Memory B cell (primary cell): ENCODE measurements around the gene ERC1.

Experiments
- ATAC-seq: fragments of 150-1000 bp; cut with Tn5 transposase; 2 replicates; pipeline ENCODE4 v1.10.0; 2021; ENCODE audit warnings: low read depth, mild to moderate bottlenecking, moderate library complexity
- DNase-seq, 2 donors: peaks; one replicate each; pipeline ENCODE4 v3.0.0; 2022; ENCODE audit warnings: low spot score in 2 of 2
- H3K27ac Mint-ChIP-seq: one replicate; pipeline ENCODE4 v1.8.0; 2022; ENCODE audit warnings: mild to moderate bottlenecking, moderate library complexity, mixed read lengths
- H3K27me3 Mint-ChIP-seq: one replicate; pipeline ENCODE4 v1.8.0; 2022; ENCODE audit warnings: mixed read lengths
- H3K36me3 Mint-ChIP-seq: one replicate; pipeline ENCODE4 v1.8.0; 2022; ENCODE audit warnings: mild to moderate bottlenecking, mixed read lengths
- H3K4me1 Mint-ChIP-seq: one replicate; pipeline ENCODE4 v1.8.0; 2022; ENCODE audit warnings: mixed read lengths
- H3K4me3 Mint-ChIP-seq: one replicate; pipeline ENCODE4 v1.8.0; 2022; ENCODE audit warnings: mild to moderate bottlenecking, moderate library complexity, mixed read lengths
- H3K9me3 Mint-ChIP-seq: one replicate; pipeline ENCODE4 v1.8.0; 2022; ENCODE audit warnings: mixed read lengths

Gene ERC1

GRCh38 chr12:990661-991349 lies at the start of gene ERC1:
Gene ERC1 (plus strand): TSS chr12:991223. CDS start chr12:1027904, 36,681 bp downstream.
- ATAC-seq (peak; percentile 88), DNase-seq (peak; percentile 81 to 90)
- Mint-ChIP-seq H3K4me1 (peaks cover 23% of the 10 kb centered on the region), H3K9me3 (no peaks in the 10 kb centered on the region), H3K27ac (peak within 1 kb of the TSS; percentile 88), H3K36me3 (no peaks in the 10 kb centered on the region), H3K27me3 (no peaks in the 10 kb centered on the region), H3K4me3 (peak within 1 kb of the TSS; percentile 100)

- Mint-ChIP-seq H3K36me3 (peaks cover 26% of the 10 kb centered on the region), H3K4me3 (no peak overlapping the region), H3K9me3 (no peaks in the 10 kb centered on the region), H3K27me3 (no peaks in the 10 kb centered on the region), H3K27ac (no peak overlapping the region), H3K4me1 (peaks cover 19% of the 10 kb centered on the region)
- no peak for ATAC-seq
- no peak for DNase-seq
Measured at GRCh38 chr12:943051-943450, 48.0 kb upstream of the ERC1 start.

- Mint-ChIP-seq H3K36me3 (peaks cover 23% of the 10 kb centered on the region), H3K4me1 (peaks cover 25% of the 10 kb centered on the region), H3K9me3 (no peaks in the 10 kb centered on the region), H3K27ac (peak overlapping the region; percentile 43), H3K27me3 (no peaks in the 10 kb centered on the region), H3K4me3 (no peak overlapping the region)
- ATAC-seq (no peak), DNase-seq (no peak)
Measured at GRCh38 chr12:944211-944610, 46.8 kb upstream of the ERC1 start.

GRCh38 chr12:946212-946611 lies 44.8 kb upstream of the ERC1 start:
- no peak for DNase-seq
- peak overlapping the region; percentile 60 for H3K27ac Mint-ChIP-seq
- no peak overlapping the region for H3K4me3 Mint-ChIP-seq
- H3K4me1 Mint-ChIP-seq = peaks cover 21% of the 10 kb centered on the region
- H3K9me3 Mint-ChIP-seq = no peaks in the 10 kb centered on the region
- H3K36me3 Mint-ChIP-seq = peaks cover 8% of the 10 kb centered on the region
- no peak for ATAC-seq
- no peaks in the 10 kb centered on the region for H3K27me3 Mint-ChIP-seq

- H3K9me3 Mint-ChIP-seq = no peaks in the 10 kb centered on the region
- DNase-seq (no peak), ATAC-seq (no peak)
- no peaks in the 10 kb centered on the region for H3K27me3 Mint-ChIP-seq
- peaks cover 21% of the 10 kb centered on the region for H3K4me1 Mint-ChIP-seq
- peak overlapping the region; percentile 60 for H3K27ac Mint-ChIP-seq
- H3K36me3 Mint-ChIP-seq = peaks cover 8% of the 10 kb centered on the region
- H3K4me3 Mint-ChIP-seq = no peak overlapping the region
Measured at GRCh38 chr12:946631-947030, 44.4 kb upstream of the ERC1 start.

GRCh38 chr12:948238-948637 lies 42.8 kb upstream of the ERC1 start:
- peaks cover 21% of the 10 kb centered on the region for H3K4me1 Mint-ChIP-seq
- no peak for DNase-seq
- H3K27me3 Mint-ChIP-seq = no peaks in the 10 kb centered on the region
- H3K36me3 Mint-ChIP-seq = peaks cover 4% of the 10 kb centered on the region
- H3K4me3 Mint-ChIP-seq = peak overlapping the region; percentile 67
- H3K9me3 Mint-ChIP-seq = no peaks in the 10 kb centered on the region
- H3K27ac Mint-ChIP-seq = peak overlapping the region; percentile 31
- ATAC-seq = no peak

- Mint-ChIP-seq H3K36me3 (no peaks in the 10 kb centered on the region), H3K9me3 (no peaks in the 10 kb centered on the region), H3K27me3 (no peaks in the 10 kb centered on the region), H3K4me1 (peaks cover 19% of the 10 kb centered on the region), H3K4me3 (peak within 1 kb of the TSS; percentile 96), H3K27ac (peak within 1 kb of the TSS; percentile 91)
- DNase-seq = peak; percentile 98
- ATAC-seq = peak; percentile 80
Measured at GRCh38 chr12:949453-950191, 41.4 kb upstream of the ERC1 start, which contains the start of gene RAD52. Gene RAD52 (minus strand): TSS chr12:949694. CDS start chr12:933058, 16,636 bp downstream.

- Mint-ChIP-seq H3K27ac (no peak overlapping the region), H3K27me3 (no peaks in the 10 kb centered on the region), H3K4me3 (peak overlapping the region; percentile 19), H3K4me1 (peaks cover 15% of the 10 kb centered on the region), H3K36me3 (no peaks in the 10 kb centered on the region), H3K9me3 (no peaks in the 10 kb centered on the region)
- no peak for DNase-seq
- no peak for ATAC-seq
Measured at GRCh38 chr12:951176-951575, 39.8 kb upstream of the ERC1 start.

- DNase-seq (no peak), ATAC-seq (no peak)
- no peaks in the 10 kb centered on the region for H3K27me3 Mint-ChIP-seq
- no peak overlapping the region for H3K27ac Mint-ChIP-seq
- peaks cover 4% of the 10 kb centered on the region for H3K4me1 Mint-ChIP-seq
- no peak overlapping the region for H3K4me3 Mint-ChIP-seq
- no peaks in the 10 kb centered on the region for H3K9me3 Mint-ChIP-seq
- no peaks in the 10 kb centered on the region for H3K36me3 Mint-ChIP-seq
Measured at GRCh38 chr12:953776-954175, 37.2 kb upstream of the ERC1 start.

- ATAC-seq = no peak
- no peaks in the 10 kb centered on the region for H3K36me3 Mint-ChIP-seq
- no peaks in the 10 kb centered on the region for H3K9me3 Mint-ChIP-seq
- DNase-seq = no peak
- H3K4me3 Mint-ChIP-seq = no peak overlapping the region
- H3K27ac Mint-ChIP-seq = no peak overlapping the region
- H3K4me1 Mint-ChIP-seq = no peaks in the 10 kb centered on the region
- no peaks in the 10 kb centered on the region for H3K27me3 Mint-ChIP-seq
Measured at GRCh38 chr12:954741-955140, 36.3 kb upstream of the ERC1 start.

GRCh38 chr12:955939-956338 lies 35.1 kb upstream of the ERC1 start:
- Mint-ChIP-seq H3K27ac (no peak overlapping the region), H3K36me3 (no peaks in the 10 kb centered on the region), H3K9me3 (no peaks in the 10 kb centered on the region), H3K4me3 (no peak overlapping the region), H3K4me1 (no peaks in the 10 kb centered on the region), H3K27me3 (no peaks in the 10 kb centered on the region)
- ATAC-seq (no peak), DNase-seq (no peak)

- Mint-ChIP-seq H3K9me3 (no peaks in the 10 kb centered on the region), H3K27me3 (no peaks in the 10 kb centered on the region), H3K27ac (no peak overlapping the region), H3K4me3 (no peak overlapping the region), H3K36me3 (no peaks in the 10 kb centered on the region), H3K4me1 (no peaks in the 10 kb centered on the region)
- ATAC-seq (peak; percentile 76), DNase-seq (no peak)
Measured at GRCh38 chr12:958588-959123, 32.4 kb upstream of the ERC1 start.

GRCh38 chr12:966724-967123 lies 24.3 kb upstream of the ERC1 start:
- Mint-ChIP-seq H3K9me3 (no peaks in the 10 kb centered on the region), H3K36me3 (no peaks in the 10 kb centered on the region), H3K27ac (no peak overlapping the region), H3K4me1 (no peaks in the 10 kb centered on the region), H3K4me3 (no peak overlapping the region), H3K27me3 (no peaks in the 10 kb centered on the region)
- DNase-seq = no peak
- ATAC-seq = no peak

GRCh38 chr12:967641-968040 lies 23.4 kb upstream of the ERC1 start:
- H3K4me3 Mint-ChIP-seq = no peak overlapping the region
- no peaks in the 10 kb centered on the region for H3K4me1 Mint-ChIP-seq
- H3K36me3 Mint-ChIP-seq = no peaks in the 10 kb centered on the region
- DNase-seq (no peak), ATAC-seq (no peak)
- no peak overlapping the region for H3K27ac Mint-ChIP-seq
- no peaks in the 10 kb centered on the region for H3K9me3 Mint-ChIP-seq
- peaks cover under 1% of the 10 kb centered on the region for H3K27me3 Mint-ChIP-seq
